GM11168 (cell line): Measurements from ENCODE around the gene PRKN.

Experiments used
- in situ Hi-C: fragments of 300-500 bp; cut with MboI; formaldehyde crosslinking; loops from one replicate; pipeline ENCODE4 v1.12.0; 2022; ENCODE audit warnings: low sequenced_read_pairs; ENCODE audit not compliant: unreplicated experiment

The PRKN gene

GRCh38 chr6:162173466-162173865 lies 554.1 kb downstream of the PRKN start:
- in situ Hi-C loops = no loop called here

- in situ Hi-C loops = no loop called here
Observed at GRCh38 chr6:162165479-162165878, 562.1 kb downstream of the PRKN start.

GRCh38 chr6:162157167-162157870 lies 570.2 kb downstream of the PRKN start:
- in situ Hi-C loops = no loop called here

GRCh38 chr6:162156146-162156545 lies 571.4 kb downstream of the PRKN start:
- in situ Hi-C loops = no loop called here

- in situ Hi-C loops = no loop called here
Observed at GRCh38 chr6:162154930-162155329, 572.6 kb downstream of the PRKN start.

- in situ Hi-C loops = no loop called here
Observed at GRCh38 chr6:162154001-162154400, 573.6 kb downstream of the PRKN start.

- in situ Hi-C loops = no loop called here
Observed at GRCh38 chr6:162153120-162153519, 574.4 kb downstream of the PRKN start.

- in situ Hi-C loops = no loop called here
Observed at GRCh38 chr6:162151021-162151665, 576.4 kb downstream of the PRKN start.

- in situ Hi-C loops = no loop called here
Observed at GRCh38 chr6:162150295-162150694, 577.3 kb downstream of the PRKN start.

GRCh38 chr6:162149786-162150185 lies 577.8 kb downstream of the PRKN start:
- in situ Hi-C loops = no loop called here

GRCh38 chr6:162147805-162148204 lies 579.8 kb downstream of the PRKN start:
- in situ Hi-C loops = no loop called here

GRCh38 chr6:162147281-162147680 lies 580.3 kb downstream of the PRKN start:
- in situ Hi-C loops = no loop called here

- in situ Hi-C loops = no loop called here
Observed at GRCh38 chr6:162140251-162140852, 587.2 kb downstream of the PRKN start.

GRCh38 chr6:162125659-162126058 lies 601.9 kb downstream of the PRKN start:
- in situ Hi-C loops = no loop called here

- in situ Hi-C loops = no loop called here
Observed at GRCh38 chr6:162124710-162125435, 602.7 kb downstream of the PRKN start.

- in situ Hi-C loops = no loop called here
Observed at GRCh38 chr6:162123797-162124196, 603.8 kb downstream of the PRKN start.

- in situ Hi-C loops = no loop called here
Observed at GRCh38 chr6:162119341-162119740, 608.2 kb downstream of the PRKN start.

GRCh38 chr6:162118706-162119105 lies 608.9 kb downstream of the PRKN start:
- in situ Hi-C loops = no loop called here

- in situ Hi-C loops = no loop called here
Observed at GRCh38 chr6:162116902-162117525, 610.6 kb downstream of the PRKN start.

GRCh38 chr6:162109480-162110050 lies 618.0 kb downstream of the PRKN start:
- in situ Hi-C loops = no loop called here
